Measurements from ENCODE around the gene DCAKD.
A peak's percentile ranks its signal among the peaks of the same experiment; 100 is the strongest.
"Not testable (repeated sequence)": the region's sequence is repeated elsewhere in the genome, so short reads cannot be mapped to it uniquely, and the experiment has no call there.

The DCAKD gene

DNA sequence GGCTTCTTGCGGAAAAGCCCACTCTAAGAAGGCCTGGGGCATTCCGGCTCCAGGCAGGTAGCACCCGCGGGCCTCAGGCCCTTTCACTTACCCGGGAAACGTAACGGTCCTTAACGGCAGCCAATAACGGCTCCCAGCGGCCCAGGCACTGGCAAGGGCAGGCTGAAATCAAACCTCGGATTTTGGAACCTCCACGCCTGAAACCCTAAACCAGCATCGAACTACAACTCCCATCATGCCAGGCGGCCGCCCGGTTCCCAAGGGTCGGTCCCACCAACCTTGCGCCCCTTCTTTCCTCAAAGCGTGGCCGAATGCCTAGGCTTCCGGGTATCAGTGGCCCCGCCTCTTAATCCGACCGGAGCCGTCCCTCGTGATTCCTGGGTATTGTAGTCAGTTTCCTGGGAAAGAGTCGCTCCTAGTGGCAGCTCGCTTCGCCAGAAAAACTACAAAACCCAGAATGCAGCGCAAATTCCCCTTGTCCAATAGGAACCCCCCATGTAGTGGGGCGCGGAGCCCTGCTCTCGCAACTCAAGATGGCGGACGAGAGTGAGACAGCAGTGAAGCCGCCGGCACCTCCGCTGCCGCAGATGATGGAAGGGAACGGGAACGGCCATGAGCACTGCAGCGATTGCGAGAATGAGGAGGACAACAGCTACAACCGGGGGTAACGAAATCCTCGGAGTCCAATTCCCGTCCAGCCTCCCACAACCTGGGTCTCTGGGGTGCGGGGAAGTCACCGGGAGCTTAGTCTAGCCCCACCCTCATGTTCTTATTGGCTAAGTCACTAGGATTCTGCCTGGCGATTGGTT is 9.6 kb upstream of the DCAKD start, which contains the start of gene NMT1:
NMT1 (plus strand) TSS at position 521 of the 809 bp plus-strand sequence; CDS start at position 534, 13 bp downstream.
- H3K4me1 ChIP-seq = peaks cover 16% of the 10 kb centered on the region; the same call in 1 of the 2 replicates
- DNase-seq = peak; percentile 98
- H3K36me3 ChIP-seq = peaks cover 10% of the 10 kb centered on the region
- TF ChIP-seq, protein P1, sequence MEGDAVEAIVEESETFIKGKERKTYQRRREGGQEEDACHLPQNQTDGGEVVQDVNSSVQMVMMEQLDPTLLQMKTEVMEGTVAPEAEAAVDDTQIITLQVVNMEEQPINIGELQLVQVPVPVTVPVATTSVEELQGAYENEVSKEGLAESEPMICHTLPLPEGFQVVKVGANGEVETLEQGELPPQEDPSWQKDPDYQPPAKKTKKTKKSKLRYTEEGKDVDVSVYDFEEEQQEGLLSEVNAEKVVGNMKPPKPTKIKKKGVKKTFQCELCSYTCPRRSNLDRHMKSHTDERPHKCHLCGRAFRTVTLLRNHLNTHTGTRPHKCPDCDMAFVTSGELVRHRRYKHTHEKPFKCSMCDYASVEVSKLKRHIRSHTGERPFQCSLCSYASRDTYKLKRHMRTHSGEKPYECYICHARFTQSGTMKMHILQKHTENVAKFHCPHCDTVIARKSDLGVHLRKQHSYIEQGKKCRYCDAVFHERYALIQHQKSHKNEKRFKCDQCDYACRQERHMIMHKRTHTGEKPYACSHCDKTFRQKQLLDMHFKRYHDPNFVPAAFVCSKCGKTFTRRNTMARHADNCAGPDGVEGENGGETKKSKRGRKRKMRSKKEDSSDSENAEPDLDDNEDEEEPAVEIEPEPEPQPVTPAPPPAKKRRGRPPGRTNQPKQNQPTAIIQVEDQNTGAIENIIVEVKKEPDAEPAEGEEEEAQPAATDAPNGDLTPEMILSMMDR (IDR thresholded peaks at IDR 0.05; ENCODE audit: low read depth, low read length) = no peak
- H3K27me3 ChIP-seq = no peaks in the 10 kb centered on the region
- H3K4me3 ChIP-seq (ENCODE audit: low read depth, low read length) = peak within 1 kb of the TSS; percentile 71
- no peaks in the 10 kb centered on the region for H3K9me3 ChIP-seq

DNA sequence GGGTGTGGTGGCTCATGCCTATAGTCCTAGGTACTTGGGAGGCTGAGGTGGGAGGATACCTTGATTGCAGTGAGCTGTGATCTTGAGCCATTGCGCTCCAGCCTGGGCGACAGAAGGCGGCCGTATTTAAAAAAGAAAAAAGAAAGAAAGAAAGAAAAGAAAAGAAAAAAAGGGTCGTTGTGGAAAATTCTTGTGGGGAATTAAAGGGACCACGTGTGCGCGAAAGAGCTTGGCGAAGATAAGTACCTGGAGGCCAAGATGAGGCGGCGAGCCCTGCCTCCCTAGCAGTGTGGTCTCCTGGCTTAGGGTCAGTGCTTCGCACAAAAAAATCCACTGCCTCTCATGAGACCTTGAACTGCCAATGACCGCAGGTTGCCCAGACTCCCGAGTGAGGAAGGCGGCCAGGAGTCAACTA is 9.0 kb upstream of the DCAKD start:
- H3K4me3 ChIP-seq (ENCODE audit: low read depth, low read length) = peak overlapping the region; percentile 71
- H3K27me3 ChIP-seq = no peaks in the 10 kb centered on the region
- H3K9me3 ChIP-seq = no peaks in the 10 kb centered on the region
- H3K36me3 ChIP-seq = peaks cover 9% of the 10 kb centered on the region
- TF ChIP-seq, protein P1 (IDR thresholded peaks at IDR 0.05; ENCODE audit: low read depth, low read length) = no peak
- peaks cover 16% of the 10 kb centered on the region; the same call in 1 of the 2 replicates for H3K4me1 ChIP-seq
- no peak for DNase-seq

DNA sequence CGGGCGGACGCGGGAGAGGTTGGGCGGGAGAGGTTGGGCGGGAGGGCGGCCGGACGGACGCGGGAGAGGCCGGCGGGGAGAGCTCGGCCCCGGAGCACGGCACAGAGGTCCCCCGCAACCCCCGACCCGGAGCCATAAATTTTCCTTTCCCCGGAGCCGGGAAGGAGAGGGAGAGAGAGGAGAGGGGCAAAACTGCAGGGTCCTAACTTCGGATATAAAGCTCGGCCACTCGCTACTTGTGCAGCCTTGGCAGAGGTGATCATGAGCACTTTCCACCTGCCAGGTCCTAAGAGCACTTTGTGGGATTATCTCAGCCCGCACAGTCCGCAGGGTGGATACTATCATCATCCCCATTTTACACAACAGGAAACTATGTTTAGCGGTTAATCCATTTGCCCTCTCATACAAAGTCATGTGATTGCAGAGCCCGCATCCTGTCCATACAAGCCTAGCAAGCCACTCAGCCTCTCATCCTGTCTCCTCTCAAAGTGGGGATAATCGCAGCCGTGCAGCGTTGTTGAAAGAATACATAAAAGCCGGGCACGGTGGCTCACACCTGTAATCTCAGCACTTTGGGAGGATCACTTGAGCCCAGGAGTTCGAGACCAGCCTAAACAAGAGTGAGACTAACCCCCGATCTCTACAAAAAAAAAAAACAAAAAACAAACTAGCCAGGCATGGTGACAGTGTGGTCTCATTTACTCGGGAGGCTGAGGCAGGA is 780 bp upstream of the DCAKD start:
- H3K36me3 ChIP-seq = no peaks in the 10 kb centered on the region
- no peaks in the 10 kb centered on the region for H3K9me3 ChIP-seq
- DNase-seq = peak; percentile 65
- H3K27me3 ChIP-seq = no peaks in the 10 kb centered on the region
- no peaks in the 10 kb centered on the region; the same call in 1 of the 2 replicates for H3K4me1 ChIP-seq
- TF ChIP-seq, protein P1 (IDR thresholded peaks at IDR 0.05; ENCODE audit: low read depth, low read length) = no peak
- H3K4me3 ChIP-seq (ENCODE audit: low read depth, low read length) = peak overlapping the region; percentile 76

DNA sequence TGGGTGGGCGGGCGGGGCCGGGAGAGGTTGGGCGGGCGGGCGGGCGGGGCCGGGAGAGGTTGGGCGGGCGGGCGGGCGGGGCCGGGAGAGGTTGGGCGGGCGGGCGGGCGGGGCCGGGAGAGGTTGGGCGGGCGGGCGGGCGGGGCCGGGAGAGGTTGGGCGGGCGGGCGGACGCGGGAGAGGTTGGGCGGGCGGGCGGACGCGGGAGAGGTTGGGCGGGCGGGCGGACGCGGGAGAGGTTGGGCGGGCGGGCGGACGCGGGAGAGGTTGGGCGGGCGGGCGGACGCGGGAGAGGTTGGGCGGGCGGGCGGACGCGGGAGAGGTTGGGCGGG is 254 bp upstream of the DCAKD start:
- not testable (repeated sequence) for H3K9me3 ChIP-seq, DNase-seq, H3K36me3 ChIP-seq, H3K4me1 ChIP-seq, H3K27me3 ChIP-seq
- H3K4me3 ChIP-seq (ENCODE audit: low read depth, low read length) = peak overlapping the region; percentile 76; the same call in 1 of the 2 replicates

DNA sequence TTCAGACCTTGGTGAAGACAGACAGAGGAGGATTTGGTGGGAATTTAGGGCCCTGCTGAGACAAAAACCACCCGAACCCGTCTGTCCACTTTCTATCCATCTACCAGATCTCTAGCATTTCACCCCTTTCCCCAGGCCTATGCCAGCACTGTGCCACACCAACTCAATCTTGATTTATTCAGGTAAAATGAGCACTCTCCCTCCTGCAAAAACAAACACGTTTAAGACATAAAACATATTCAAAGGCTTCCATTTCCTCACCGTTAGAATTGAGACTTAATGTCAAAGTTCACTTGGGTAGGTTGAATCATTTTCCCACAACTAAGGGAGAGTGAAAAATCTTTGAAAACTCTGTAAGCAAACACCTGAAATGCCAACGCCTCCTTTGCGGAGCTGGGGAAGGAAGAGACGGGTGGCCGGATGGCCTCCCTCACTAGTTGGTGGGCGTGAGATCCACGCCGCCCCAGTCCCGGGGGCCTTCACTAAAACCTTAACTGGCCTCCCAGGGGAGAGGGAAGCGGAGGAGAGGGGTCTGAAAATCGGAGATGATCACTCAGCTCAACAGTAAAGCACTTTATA is 862 bp downstream of the DCAKD start:
- Histone ChIP-seq H3K4me3 (ENCODE audit: low read depth, low read length) (peak overlapping the region; percentile 95), H3K27me3 (no peaks in the 10 kb centered on the region), H3K36me3 (no peaks in the 10 kb centered on the region), H3K4me1 (no peaks in the 10 kb centered on the region; the same call in 1 of the 2 replicates), H3K9me3 (no peaks in the 10 kb centered on the region)
- TF ChIP-seq, protein P1 (IDR thresholded peaks at IDR 0.05; ENCODE audit: low read depth, low read length) = no peak
- DNase-seq = no peak

DNA sequence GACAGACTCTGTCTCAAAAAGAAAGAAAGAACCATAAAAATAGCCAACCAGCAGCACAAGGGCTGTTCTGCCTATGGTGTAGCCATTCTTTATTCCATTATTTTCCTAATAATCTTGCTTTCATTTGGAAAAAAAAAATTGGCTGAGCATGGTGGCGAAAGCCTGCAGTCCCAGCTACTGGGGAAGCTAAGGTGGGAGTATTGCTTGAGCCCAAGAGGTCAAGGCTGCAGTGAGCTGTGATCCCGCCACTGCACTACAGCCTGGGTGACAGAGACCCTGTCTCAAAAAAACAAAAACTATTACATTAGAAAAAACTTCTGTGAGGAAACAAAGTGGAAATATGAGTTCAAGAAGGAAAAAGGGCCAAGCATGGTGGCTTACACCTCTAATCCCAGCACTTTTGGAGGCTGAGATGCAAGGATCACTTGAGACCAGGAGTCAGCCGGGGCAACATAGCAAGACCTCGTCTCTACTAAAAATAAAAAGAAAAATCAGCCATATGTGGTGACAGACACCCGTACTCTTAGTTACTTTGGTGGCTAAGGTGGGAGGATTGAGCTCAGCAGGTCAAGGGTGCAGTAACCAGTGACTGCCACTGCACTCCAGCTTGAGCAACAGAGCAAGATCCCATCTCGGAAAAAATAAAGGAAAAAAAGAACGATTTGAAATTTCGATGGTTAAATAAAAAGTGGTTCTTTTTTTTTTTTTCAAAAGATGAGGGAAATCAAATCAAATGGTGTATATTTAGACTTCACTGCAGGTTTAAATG is 2.5 kb downstream of the DCAKD start:
- DNase-seq = no peak
- Histone ChIP-seq H3K27me3 (no peaks in the 10 kb centered on the region), H3K4me1 (no peaks in the 10 kb centered on the region; the same call in 1 of the 2 replicates), H3K9me3 (no peaks in the 10 kb centered on the region), H3K36me3 (no peaks in the 10 kb centered on the region), H3K4me3 (ENCODE audit: low read depth, low read length) (no peak overlapping the region)
- TF ChIP-seq, protein P1 (IDR thresholded peaks at IDR 0.05; ENCODE audit: low read depth, low read length) = peak; percentile 51
